Activated naive CD4-positive, alpha-beta T cell treated with anti-CD3 and anti-CD28 coated beads, Interleukin-2, amount 50 U/mL, for 16 hours (primary cell): ENCODE data around the gene LAP3.
A peak's percentile ranks its signal among the peaks of the same experiment; 100 is the strongest.

ENCODE experiments used
- DNase-seq: peaks from one replicate; pipeline ENCODE4 v3.0.0-alpha.2; 2020

LAP3 gene

DNA sequence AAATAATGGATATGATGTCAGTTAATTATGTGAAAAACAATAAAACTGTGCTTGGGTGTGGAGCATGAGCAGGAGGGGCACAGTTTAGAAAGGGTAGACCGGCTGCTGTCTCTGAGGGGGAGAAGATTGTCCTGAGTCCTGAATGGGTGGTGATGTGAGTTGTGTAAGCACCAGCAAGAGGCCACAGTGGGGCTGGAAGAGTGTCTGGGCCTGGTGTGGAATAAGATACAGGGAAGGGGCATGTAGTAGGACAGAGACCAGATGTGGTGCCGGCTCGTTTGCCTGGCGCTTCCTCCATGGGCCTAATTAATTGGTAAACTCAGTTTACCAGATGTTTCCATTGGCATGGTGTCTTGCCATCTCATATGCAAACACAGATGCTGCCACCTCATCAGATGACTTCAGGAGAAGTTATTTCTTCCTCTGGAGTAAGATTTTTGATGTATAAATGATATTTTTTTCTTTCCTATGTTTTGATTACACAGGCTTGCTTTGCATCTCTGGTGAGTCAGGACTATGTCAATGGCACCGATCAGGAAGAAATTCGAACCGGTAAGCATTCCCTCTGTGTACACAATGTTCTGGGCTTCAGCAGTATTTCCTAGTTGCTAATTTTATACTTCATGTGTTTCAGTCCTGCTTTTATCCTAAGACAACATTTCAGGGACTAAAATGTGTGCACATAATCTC lies 42.6 kb downstream of the LAP3 start:
- no peak for DNase-seq

DNA sequence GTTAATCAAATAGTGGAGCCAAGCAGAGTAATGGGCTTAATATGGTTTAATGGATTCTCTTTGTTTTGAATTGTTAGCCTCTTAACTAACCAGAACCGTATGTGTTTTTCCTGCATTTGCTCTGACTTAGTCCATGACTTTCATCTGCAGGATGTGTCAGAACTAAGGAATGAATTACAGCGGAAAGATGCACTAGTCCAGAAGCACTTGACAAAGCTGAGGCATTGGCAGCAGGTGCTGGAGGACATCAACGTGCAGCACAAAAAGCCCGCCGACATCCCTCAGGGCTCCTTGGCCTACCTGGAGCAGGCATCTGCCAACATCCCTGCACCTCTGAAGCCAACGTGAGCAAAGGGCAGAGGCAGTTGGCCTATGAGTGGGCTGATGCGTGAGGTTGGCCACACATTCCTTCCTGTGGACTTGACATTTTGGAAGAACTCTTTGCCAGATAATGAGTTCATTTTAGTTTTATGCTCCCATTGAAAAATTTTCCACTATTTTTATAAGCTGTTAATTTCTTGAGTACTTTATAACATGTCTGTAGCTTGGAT lies 46.5 kb downstream of the LAP3 start:
- no peak for DNase-seq

DNA sequence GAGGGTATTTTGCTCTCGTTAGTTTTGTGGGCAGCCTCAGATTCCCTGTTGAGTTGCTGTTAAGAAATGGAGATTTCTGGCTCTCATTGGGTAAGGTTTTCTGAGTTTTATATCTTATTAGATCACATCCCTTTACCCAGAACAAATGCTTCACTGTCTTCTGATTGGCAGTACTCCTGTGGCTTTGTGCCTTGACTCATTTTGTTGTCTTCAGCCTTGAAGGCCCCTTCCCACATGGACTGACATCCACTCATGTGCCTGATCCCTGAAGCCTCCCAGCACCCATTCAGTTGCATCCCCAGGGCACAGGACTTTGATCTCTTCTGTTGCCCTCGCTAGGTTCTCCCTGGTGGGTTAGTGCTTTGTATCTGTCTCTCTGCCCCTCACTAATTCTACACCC lies 47.8 kb downstream of the LAP3 start:
- no peak for DNase-seq

DNA sequence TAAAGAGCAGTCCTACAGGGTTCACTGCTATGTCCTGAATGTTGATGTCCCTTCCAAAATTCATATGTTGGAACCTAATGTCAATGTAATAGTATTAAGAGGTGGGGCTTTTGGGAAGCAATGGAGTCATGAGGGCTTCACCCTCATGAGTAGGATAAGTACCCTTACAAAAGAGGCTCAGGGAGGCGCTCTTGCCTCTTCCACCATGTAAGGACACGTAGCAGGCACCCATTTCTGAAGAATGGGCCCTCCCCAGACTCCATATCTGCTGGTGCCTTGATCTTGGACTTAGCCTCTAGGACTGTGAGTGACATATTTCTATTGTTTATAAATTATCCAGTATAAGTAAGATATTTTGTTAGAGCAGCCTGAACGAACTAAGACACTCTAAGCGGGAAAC lies 53.2 kb downstream of the LAP3 start:
- DNase-seq: no peak

DNA sequence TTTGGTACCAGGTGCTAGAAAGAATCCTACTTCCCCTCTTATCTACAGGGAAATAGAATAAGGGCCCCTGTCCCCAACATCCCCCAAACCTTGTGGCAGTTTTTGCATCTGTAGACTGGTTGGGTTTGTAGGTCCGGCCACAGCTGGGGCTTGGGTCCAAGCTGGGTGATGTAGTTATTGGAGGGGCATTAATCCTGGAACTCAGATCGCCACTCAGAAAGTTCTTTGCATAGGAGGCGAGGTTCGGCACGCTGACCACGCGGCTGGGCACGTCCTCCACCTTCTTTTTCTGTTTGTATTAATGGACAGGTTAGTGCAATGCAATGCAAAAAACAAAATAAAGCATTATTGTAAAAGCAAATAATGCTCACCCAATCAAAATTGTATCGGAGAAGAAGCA lies 56.6 kb downstream of the LAP3 start:
- no peak for DNase-seq

DNA sequence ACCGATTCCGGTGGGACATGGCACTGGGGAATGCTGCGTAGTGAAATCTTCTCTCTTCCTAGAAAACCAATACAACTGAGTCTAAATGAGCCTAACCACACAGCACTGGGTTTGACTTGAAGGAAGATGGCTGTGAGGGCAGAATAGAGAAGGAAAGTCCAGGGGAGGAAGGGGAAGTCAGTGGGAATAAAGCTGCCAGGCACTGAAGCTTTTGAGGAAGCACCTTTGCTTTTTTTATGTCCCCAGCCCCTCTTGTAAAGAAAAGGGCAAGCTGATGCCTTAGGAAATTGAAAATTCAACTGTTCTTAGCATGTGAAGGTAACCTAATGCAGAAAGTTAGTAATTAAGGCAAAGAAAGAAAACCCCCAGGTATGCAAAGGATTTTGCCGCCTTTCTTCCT lies 58.1 kb downstream of the LAP3 start:
- DNase-seq: no peak

DNA sequence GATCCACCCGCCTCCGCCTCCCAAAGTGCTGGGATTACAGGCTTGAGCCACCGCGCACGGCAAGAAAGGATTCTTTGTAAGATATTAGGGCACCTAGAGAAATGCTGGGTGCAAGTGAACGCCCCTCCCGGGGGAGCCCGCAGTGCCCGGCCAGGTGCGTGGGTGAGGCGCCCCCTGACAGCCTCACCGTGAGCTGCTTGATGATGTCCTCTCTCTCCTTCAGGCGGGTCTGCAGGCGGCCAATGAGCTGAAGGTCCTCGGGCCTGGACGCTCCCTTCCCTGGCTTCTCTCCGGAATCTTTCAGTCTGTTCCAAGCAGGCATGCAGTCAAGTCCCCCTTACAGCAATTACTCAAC lies 59.3 kb downstream of the LAP3 start:
- DNase-seq: no peak

DNA sequence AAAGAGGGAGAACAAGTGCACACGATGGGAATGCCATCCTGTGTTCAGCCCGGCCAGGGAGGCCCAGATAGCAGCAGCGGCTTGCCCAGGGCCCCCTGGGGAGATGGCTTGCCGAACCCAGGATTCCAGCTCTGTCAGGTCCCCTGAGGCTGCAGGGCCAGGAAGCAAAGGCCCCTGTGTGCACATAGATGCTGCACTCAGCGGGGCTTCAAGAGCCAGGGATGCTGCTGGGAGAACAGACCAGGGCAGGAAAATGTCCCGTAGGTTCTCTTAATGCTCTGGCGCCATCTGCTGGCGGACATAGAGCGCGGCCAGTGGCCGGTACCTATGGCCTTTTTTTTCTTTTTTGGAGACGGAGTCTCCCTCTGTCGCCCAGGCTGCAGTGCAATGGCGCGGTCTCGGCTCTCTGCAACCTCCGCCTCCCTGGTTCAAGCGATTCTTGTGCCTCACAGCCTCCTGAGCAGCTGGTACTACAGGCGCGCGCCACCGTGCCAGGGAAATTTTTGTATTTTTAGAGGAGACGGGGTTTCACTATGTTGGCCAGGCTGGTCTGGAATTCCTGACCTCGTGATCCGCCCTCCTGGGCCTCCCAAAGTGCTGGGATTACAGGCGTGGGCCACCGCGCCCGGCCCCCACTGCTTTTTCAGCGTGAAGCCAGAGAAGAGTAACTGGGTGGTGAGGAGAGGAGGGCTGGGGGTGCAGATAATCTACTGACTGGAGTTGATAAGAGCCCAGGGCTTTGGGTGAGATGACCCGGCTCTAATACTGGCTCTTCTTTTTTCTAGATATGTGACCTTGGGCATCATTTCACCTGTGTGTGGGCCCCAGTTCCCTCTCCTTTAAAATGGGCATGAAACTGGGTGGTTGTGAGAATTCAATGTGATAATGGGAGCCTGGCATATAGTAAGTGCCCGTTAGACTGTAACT lies 60.0 kb downstream of the LAP3 start:
- peak; percentile 72 for DNase-seq

DNA sequence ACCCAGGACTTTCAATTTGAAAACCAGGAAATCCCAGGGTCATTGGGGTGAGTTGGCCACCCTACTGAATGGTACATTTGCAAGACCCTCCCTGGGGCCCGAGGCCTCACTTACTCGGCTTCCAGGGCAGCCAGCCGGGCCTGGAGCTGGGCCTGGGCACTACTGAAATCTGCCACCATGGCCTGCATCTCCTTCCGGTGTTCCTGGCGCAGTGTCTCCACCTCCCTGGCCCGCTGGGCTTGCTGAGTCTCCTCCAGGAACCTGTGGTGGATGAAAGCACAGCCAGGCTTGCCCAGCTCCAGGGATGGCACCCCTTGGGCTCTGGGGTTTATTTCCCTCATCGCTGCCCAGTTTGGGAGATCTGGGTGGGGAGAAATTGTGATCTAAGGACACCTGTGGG lies 62.1 kb downstream of the LAP3 start:
- no peak for DNase-seq

DNA sequence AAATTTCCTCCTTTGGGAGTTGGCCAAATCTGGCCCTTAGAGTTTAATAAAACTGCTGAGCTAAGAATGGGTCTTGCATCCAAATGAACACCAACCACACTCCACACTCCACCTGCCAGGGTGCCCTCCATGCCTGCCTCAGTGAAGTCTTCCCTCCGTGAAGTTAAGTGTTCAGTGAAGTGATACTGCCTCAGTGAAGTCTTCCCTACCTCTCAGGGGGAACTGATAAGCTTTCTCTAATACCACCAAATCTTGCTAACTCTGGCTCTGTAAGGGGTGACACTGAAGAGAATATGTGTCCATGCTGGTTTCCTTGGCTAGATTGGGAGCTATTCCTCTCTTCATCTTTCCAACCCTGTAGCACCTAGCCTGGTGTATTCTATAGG lies 65.4 kb downstream of the LAP3 start:
- DNase-seq: no peak

DNA sequence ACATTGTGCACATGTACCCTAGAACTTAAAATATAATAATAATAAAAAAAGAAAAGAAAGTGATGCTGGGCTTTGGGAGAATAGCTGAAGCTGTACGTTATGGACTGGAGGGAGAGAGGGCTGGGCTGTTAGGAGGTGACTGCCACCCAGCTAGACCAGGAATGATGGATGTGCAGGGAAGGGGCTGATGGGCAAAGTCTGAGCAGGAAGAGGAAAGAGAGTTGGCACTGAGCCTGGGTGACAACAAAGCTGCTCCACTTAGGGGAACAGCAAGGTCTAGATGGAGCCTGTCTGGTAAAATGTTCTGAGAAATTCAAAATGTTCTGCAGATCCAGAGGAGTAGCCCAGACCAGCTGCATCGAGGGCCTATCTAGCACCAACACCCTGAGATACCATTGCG lies 69.7 kb downstream of the LAP3 start:
- DNase-seq: no peak

DNA sequence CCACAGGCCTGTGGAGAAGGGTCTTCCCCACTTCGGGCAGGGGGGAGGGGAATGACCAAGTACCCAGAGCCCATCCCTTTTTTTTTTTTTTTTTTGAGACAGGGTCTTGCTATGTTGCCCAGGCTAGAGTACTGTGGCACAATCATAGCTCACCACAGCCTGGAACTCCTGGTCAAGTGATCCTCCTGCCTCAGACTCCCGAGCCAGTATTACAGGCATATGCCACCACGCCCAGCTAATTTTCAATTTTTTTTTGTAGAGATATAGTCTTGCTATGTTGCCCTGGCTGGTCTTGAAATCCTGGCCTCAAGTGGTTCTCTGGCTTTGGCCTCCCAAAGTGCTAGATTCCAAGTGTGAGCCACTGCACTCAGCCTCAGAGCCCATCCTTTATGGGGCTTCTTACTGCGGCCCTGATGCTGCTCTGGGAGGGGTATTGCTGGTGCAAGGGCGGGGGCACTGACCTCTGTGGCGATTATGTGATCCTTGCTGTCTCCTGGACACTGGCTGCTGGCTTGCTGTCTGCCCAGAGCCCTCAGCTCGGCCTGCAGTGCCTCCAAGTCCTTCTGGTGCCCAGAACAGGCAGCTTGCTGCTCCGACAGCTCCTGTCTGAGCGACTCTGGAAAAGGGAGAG lies 70.3 kb downstream of the LAP3 start:
- no peak for DNase-seq

DNA sequence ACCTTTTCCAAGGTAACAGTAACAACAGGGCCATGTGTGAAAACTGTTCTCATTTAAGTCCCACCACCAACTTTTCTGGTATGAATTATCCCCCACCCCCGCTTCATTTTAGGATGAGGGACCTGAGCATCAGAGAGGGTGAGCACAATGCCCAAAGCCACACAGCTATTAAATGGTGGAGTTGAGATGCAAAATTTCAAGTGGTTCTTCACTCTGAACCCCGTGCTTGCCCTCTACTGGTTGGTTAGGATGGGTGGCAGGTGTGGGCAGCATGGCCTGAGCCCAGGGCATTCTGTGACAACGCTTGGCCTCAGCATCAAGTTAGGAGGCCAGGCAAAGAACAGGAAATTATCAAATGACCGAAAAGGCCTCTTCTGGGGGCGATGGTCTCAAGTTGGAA lies 70.9 kb downstream of the LAP3 start:
- DNase-seq: no peak

DNA sequence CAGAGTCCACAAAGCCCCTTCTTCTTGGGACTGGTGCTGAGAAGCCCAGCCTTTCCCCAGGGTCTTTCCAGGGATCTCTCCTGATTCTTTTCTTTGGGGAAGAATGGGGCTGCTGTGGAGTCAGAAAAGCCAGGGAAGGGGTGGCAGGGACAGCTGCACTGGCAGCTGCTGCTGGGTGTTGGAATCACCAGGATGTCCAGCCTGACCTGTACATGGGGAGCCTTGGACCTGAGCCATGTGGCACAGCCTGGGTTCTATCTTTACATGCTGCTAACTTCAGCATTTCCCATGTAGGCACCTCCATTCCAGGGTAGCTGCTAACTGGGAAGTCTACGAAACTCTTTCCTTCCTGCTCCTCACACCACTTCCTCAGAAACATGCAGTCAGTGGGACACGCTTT lies 73.4 kb downstream of the LAP3 start:
- DNase-seq: no peak

DNA sequence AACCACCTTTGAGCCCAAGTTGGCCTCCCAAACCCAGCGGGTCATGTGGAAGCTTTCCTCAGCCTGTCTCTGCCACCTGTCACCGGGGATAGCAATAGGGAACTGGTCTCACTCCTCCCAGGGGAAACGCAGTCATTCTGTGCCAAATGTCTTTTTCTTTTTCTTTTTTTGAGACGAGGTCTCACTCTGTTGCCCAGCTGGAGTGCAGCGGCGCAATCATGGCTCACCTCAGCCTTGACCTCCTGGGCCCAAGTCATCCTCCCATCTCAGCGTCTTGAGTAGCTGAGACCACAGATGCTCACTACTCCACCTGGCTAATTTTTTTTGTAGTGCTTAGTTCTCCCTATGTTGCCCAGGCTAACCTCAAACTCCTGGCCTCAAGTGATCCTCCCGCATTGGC lies 77.7 kb downstream of the LAP3 start:
- no peak for DNase-seq

DNA sequence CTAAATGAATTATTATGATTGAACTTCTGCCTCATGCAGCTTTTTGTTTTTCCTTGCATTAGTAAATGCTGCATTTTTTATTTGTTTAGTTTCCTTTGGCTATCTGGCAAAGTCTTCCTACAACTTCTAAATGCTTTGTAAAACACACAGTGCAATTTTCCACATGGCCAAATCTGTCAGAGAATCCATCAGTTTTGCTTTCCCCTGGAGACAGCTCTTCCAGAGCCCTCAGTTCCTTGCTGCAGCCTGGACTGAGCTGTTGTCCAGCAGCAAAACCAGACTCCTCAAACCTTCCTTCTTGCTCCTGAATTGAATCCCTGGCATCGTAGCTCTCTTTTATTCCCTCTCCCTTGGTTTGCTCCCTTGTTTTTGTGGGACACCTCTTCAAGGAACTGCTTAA lies 80.1 kb downstream of the LAP3 start:
- DNase-seq: no peak
